GM19438 (cell line): ENCODE measurements around the gene ANAPC7.
"Not testable (repeated sequence)": the region's sequence is repeated elsewhere in the genome, so short reads cannot be mapped to it uniquely, and the experiment has no call there.

Source experiments
- ATAC-seq: cut with Tn5 transposase; IDR thresholded peaks from one replicate; pipeline ENCODE4 v1.9.1; 2021; ENCODE audit warnings: low read depth; ENCODE audit not compliant: unreplicated experiment

Gene ANAPC7

GRCh38 chr12:110349514-110350151 lies 53.9 kb downstream of the ANAPC7 start:
- ATAC-seq = no peak

GRCh38 chr12:110349096-110349495 lies 54.4 kb downstream of the ANAPC7 start:
- no peak for ATAC-seq

GRCh38 chr12:110348431-110349059 lies 55.0 kb downstream of the ANAPC7 start:
- no peak for ATAC-seq

- no peak for ATAC-seq
Observed at GRCh38 chr12:110347767-110348166, 55.7 kb downstream of the ANAPC7 start.

GRCh38 chr12:110345963-110346362 lies 57.5 kb downstream of the ANAPC7 start:
- no peak for ATAC-seq

GRCh38 chr12:110345176-110345661 lies 58.3 kb downstream of the ANAPC7 start:
- ATAC-seq = no peak

GRCh38 chr12:110344657-110345056 lies 58.9 kb downstream of the ANAPC7 start:
- ATAC-seq = no peak

- ATAC-seq = no peak
Observed at GRCh38 chr12:110343736-110344555, 59.6 kb downstream of the ANAPC7 start.

- ATAC-seq = no peak
Observed at GRCh38 chr12:110343114-110343513, 60.4 kb downstream of the ANAPC7 start.

- ATAC-seq = no peak
Observed at GRCh38 chr12:110342157-110342556, 61.4 kb downstream of the ANAPC7 start.

- ATAC-seq = no peak
Observed at GRCh38 chr12:110340706-110341105, 62.8 kb downstream of the ANAPC7 start.

- ATAC-seq = not testable (repeated sequence)
Observed at GRCh38 chr12:110340261-110340660, 63.2 kb downstream of the ANAPC7 start.

- ATAC-seq = no peak
Observed at GRCh38 chr12:110339184-110339952, 64.1 kb downstream of the ANAPC7 start.

- no peak for ATAC-seq
Observed at GRCh38 chr12:110338754-110339153, 64.8 kb downstream of the ANAPC7 start.

GRCh38 chr12:110337912-110338710 lies 65.4 kb downstream of the ANAPC7 start:
- no peak for ATAC-seq

GRCh38 chr12:110335481-110336045 lies 67.9 kb downstream of the ANAPC7 start:
- ATAC-seq = no peak

- ATAC-seq = no peak
Observed at GRCh38 chr12:110333201-110333600, 70.3 kb downstream of the ANAPC7 start.

GRCh38 chr12:110330544-110330943 lies 73.0 kb downstream of the ANAPC7 start:
- no peak for ATAC-seq

GRCh38 chr12:110330124-110330523 lies 73.4 kb downstream of the ANAPC7 start:
- ATAC-seq = no peak

- no peak for ATAC-seq
Observed at GRCh38 chr12:110329710-110330109, 73.8 kb downstream of the ANAPC7 start.
